HEK293 (cell line): Measurements from ENCODE around the gene NR4A3.
A peak's percentile ranks its signal among the peaks of the same experiment; 100 is the strongest.
"Not testable (repeated sequence)": the region's sequence is repeated elsewhere in the genome, so short reads cannot be mapped to it uniquely, and the experiment has no call there.

Experiments
- CTCF ChIA-PET: fragments of 350-600 bp; formaldehyde crosslinking; extraction: SDS; loops from one replicate; lab custom pipeline; 2021; ENCODE audit warnings: antibody characterized with exemption; lab: Yijun Ruan, JAX
- POLR2A ChIA-PET: fragments of 300-600 bp; formaldehyde crosslinking; extraction: SDS; loops from one replicate; lab custom pipeline; 2020; ENCODE audit warnings: antibody characterized with exemption, inconsistent platforms; lab: Yijun Ruan, JAX
- H3K27ac ChIP-seq: fragments of 200-500 bp; sonication (Bioruptor generic); 2 replicates; pipeline ENCODE4 v1.5.1; 2014; ENCODE audit warnings: low read depth, low read length, control low read depth, inconsistent platforms; ENCODE audit errors: extremely low read depth
- H3K36me3 ChIP-seq, 2 experiments: fragments of 200-500 bp in 1 of 2; sonication (Bioruptor generic) in 1 of 2; 1 replicate in 1 of 2; 2 replicates in 1 of 2; pipeline ENCODE4 v1.5.1; 2014 to 2017; ENCODE audit warnings: inconsistent platforms in 2 of 2, low read length in 2 of 2; ENCODE audit not compliant: control insufficient read depth in 2 of 2, insufficient read depth in 1 of 2
- H3K4me1 ChIP-seq: fragments of 200-500 bp; sonication (Bioruptor generic); 2 replicates; pipeline ENCODE4 v1.5.1; 2014; ENCODE audit warnings: mild to moderate bottlenecking, low read length, inconsistent platforms; ENCODE audit not compliant: control insufficient read depth, insufficient read depth
- H3K4me3 ChIP-seq: 2 replicates; pipeline ENCODE4 v1.5.1; 2011; ENCODE audit warnings: low read depth, mild to moderate bottlenecking, control low read depth, low read length, moderate library complexity
- H3K9me3 ChIP-seq: fragments of 200-500 bp; sonication (Bioruptor generic); 2 replicates; pipeline ENCODE4 v1.5.1; 2014; ENCODE audit warnings: low read depth, low read length, inconsistent platforms; ENCODE audit not compliant: control insufficient read depth, insufficient read depth
- GLIS2 ChIP-seq: fragments of 450-650 bp; formaldehyde crosslinking; IDR thresholded peaks from 2 replicates; pipeline ENCODE4 v1.5.1; 2016; ENCODE audit warnings: missing biosample characterization, missing genetic modification characterization
- IKZF3 ChIP-seq: fragments of 450-650 bp; IDR thresholded peaks from 2 replicates; pipeline ENCODE4 v1.5.0; 2018; ENCODE audit warnings: missing biosample characterization, mild to moderate bottlenecking, missing genetic modification characterization, moderate library complexity
- ZBTB11 ChIP-seq: fragments of 450-650 bp; formaldehyde crosslinking; conservative IDR thresholded peaks from 2 replicates; pipeline ENCODE4 v1.5.1; 2016; ENCODE audit warnings: low read depth, missing biosample characterization, missing genetic modification characterization
- ZFP3 ChIP-seq: fragments of 450-650 bp; formaldehyde crosslinking; IDR thresholded peaks from 2 replicates; pipeline ENCODE4 v1.5.1; 2016; ENCODE audit warnings: low read depth, missing biosample characterization, missing genetic modification characterization
- ZNF114 ChIP-seq: fragments of 450-650 bp; formaldehyde crosslinking; IDR thresholded peaks from 2 replicates; pipeline ENCODE4 v1.5.0; 2017; ENCODE audit warnings: missing biosample characterization, missing genetic modification characterization
- ZNF146 ChIP-seq: fragments of 450-650 bp; formaldehyde crosslinking; IDR thresholded peaks from 2 replicates; pipeline ENCODE4 v1.5.1; 2016; ENCODE audit warnings: missing biosample characterization, missing genetic modification characterization
- ZNF202 ChIP-seq: fragments of 450-650 bp; formaldehyde crosslinking; IDR thresholded peaks from 2 replicates; pipeline ENCODE4 v1.5.1; 2016; ENCODE audit warnings: missing biosample characterization, missing genetic modification characterization, borderline replicate concordance
- ZNF214 ChIP-seq: fragments of 450-650 bp; formaldehyde crosslinking; IDR thresholded peaks from 2 replicates; pipeline ENCODE4 v1.5.1; 2017; ENCODE audit warnings: missing biosample characterization, mild to moderate bottlenecking, missing genetic modification characterization, borderline replicate concordance
- ZNF239 ChIP-seq: fragments of 450-650 bp; formaldehyde crosslinking; IDR thresholded peaks from 2 replicates; pipeline ENCODE4 v1.5.1; 2016; ENCODE audit warnings: missing biosample characterization, missing genetic modification characterization
- ZNF37A ChIP-seq: fragments of 450-650 bp; IDR thresholded peaks from 2 replicates; pipeline ENCODE4 v1.5.1; 2018; ENCODE audit warnings: missing biosample characterization, missing genetic modification characterization
- ZNF391 ChIP-seq: fragments of 450-650 bp; formaldehyde crosslinking; IDR thresholded peaks from 2 replicates; pipeline ENCODE4 v1.5.1; 2016; ENCODE audit warnings: low read depth, missing biosample characterization, missing genetic modification characterization, borderline replicate concordance
- ZNF629 ChIP-seq: fragments of 450-650 bp; formaldehyde crosslinking; IDR thresholded peaks from 2 replicates; pipeline ENCODE4 v1.5.1; 2017; ENCODE audit warnings: missing biosample characterization, missing genetic modification characterization

NR4A3 gene

DNA sequence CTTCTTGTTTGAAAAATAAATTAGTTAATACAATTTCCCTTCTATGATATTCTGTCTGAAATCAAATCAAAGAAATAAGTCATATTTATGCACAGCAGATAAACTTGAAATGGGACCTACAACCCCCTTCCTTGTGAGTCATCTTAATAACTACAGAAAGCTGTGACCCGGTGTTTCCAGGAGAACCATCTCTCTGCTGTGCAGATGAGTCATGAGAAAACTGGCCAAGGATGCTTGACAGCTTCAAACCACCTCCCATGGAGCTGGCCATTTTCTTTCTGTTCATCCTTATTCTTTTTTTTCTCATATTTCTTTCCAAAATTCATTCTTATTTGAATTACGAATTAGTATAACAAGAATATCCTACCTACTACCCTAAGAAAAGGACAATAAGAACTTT, 43.4 kb upstream of the NR4A3 start (continued):
- TF ChIP-seq ZBTB11 (tag by site-specific recombination), result no peak
- TF ChIP-seq ZNF391 (tag by site-specific recombination), result no peak

- no peaks in the 10 kb centered on the region for H3K36me3 ChIP-seq
- POLR2A ChIA-PET, result no interaction called here
- no peak for TF ChIP-seq IKZF3
- no peak for TF ChIP-seq ZNF239 (tag by site-specific recombination)
- no peak for TF ChIP-seq ZFP3 (tag by site-specific recombination)
- H3K9me3 ChIP-seq, result no peaks in the 10 kb centered on the region
- H3K4me3 ChIP-seq, result no peak overlapping the region
- no peak overlapping the region for H3K27ac ChIP-seq
- CTCF ChIA-PET, result interaction anchor here (0.6 kb wide), 1 partner anchor 36 kb away, joined by 3 read pairs; no protein-coding TSS in a partner anchor
- H3K4me1 ChIP-seq, result no peaks in the 10 kb centered on the region
Measured at GRCh38 chr9:99778836-99779235, 42.8 kb upstream of the NR4A3 start.

- no peaks in the 10 kb centered on the region for H3K9me3 ChIP-seq
- POLR2A ChIA-PET, result no interaction called here
- no peaks in the 10 kb centered on the region for H3K4me1 ChIP-seq
- CTCF ChIA-PET, result no interaction called here
- no peak overlapping the region for H3K4me3 ChIP-seq
- TF ChIP-seq ZNF629 (tag by site-specific recombination), result peak; percentile 49; the same call in 1 of the 2 replicates
- no peak for TF ChIP-seq ZNF114 (tag by site-specific recombination)
- TF ChIP-seq, all 188 proteins: peak for 1
- H3K27ac ChIP-seq, result no peak overlapping the region
- no peaks in the 10 kb centered on the region for H3K36me3 ChIP-seq
Measured at GRCh38 chr9:99779277-99779676, 42.4 kb upstream of the NR4A3 start.

GRCh38 chr9:99782349-99782748, 39.3 kb upstream of the NR4A3 start:
- not testable (repeated sequence) for H3K4me3 ChIP-seq
- CTCF ChIA-PET, result interaction anchor here (0.6 kb wide), 1 partner anchor 433 kb away, joined by 3 read pairs; no protein-coding TSS in a partner anchor

GRCh38 chr9:99782962-99783718, 38.5 kb upstream of the NR4A3 start:
- H3K4me1 ChIP-seq, result no peaks in the 10 kb centered on the region
- TF ChIP-seq GLIS2 (no peak), ZNF37A (tag by site-specific recombination) (no peak), ZNF214 (no peak), ZNF202 (tag by site-specific recombination) (no peak)
- H3K9me3 ChIP-seq, result no peaks in the 10 kb centered on the region
- H3K27ac ChIP-seq, result no peak overlapping the region
- ChIA-PET CTCF (no interaction called here), POLR2A (no interaction called here)
- H3K4me3 ChIP-seq, result no peak overlapping the region
- no peaks in the 10 kb centered on the region for H3K36me3 ChIP-seq

More at GRCh38 chr9:99782349-99782748, 39.3 kb upstream of the NR4A3 start:
- H3K4me1 ChIP-seq, POLR2A ChIA-PET, H3K9me3 ChIP-seq, H3K27ac ChIP-seq, H3K36me3 ChIP-seq: not testable (repeated sequence)
- TF ChIP-seq ZNF146, result peak; percentile 89
